ENCODE measurements around the gene LRP8.

The LRP8 gene

GRCh38 chr1:53195246-53196016, 132.4 kb downstream of the LRP8 start:
- no peak for FAIRE-seq
- DNase-seq (ENCODE audit: insufficient read length, low spot score) = no peak
